WTC11 (cell line): ENCODE data around the gene CCSER1. TPM values are rescaled to one million over a fixed set of nuclear protein-coding genes. Genes with fewer than 3 reads are reported as not detected.

Experiments used
- ATAC-seq: fragments of 200-7000 bp; cut with Tn5 transposase; 2 replicates; pipeline ENCODE4 v1.10.0; 2021; ENCODE audit warnings: mild to moderate bottlenecking, moderate library complexity
- CTCF ChIA-PET: fragments of 300-600 bp; sonication (Branson Sonifier 250); formaldehyde crosslinking; loops from one replicate; lab custom pipeline; 2021; ENCODE audit warnings: antibody characterized with exemption; lab: Charles Lee
- POLR2A ChIA-PET: fragments of 350-600 bp; sonication (Branson Sonifier 250); formaldehyde crosslinking; loops from one replicate; lab custom pipeline; 2021; ENCODE audit warnings: antibody characterized with exemption; lab: Charles Lee
- DNase-seq: peaks from one replicate; pipeline ENCODE4 v3.0.0; 2021; ENCODE audit warnings: low spot score
- H3K27ac Mint-ChIP-seq: 2 replicates; pipeline ENCODE4 v1.8.0; 2021; ENCODE audit warnings: mixed read lengths
- H3K27me3 Mint-ChIP-seq: 2 replicates; pipeline ENCODE4 v1.8.0; 2021; ENCODE audit warnings: low read depth, mild to moderate bottlenecking, moderate library complexity, mixed read lengths
- H3K36me3 Mint-ChIP-seq: 2 replicates; pipeline ENCODE4 v1.8.0; 2021; ENCODE audit warnings: mixed read lengths
- H3K4me1 Mint-ChIP-seq: 2 replicates; pipeline ENCODE4 v1.8.0; 2022; ENCODE audit warnings: mixed read lengths
- H3K4me3 Mint-ChIP-seq: 2 replicates; pipeline ENCODE4 v1.8.0; 2021; ENCODE audit warnings: mild to moderate bottlenecking, moderate library complexity, mixed read lengths
- H3K9me3 Mint-ChIP-seq: 2 replicates; pipeline ENCODE4 v1.8.0; 2021; ENCODE audit warnings: mixed read lengths
- ATF6 ChIP-seq: sonication (generic); formaldehyde crosslinking; IDR thresholded peaks from 2 replicates; pipeline ENCODE4 v1.8.1; 2023; ENCODE audit warnings: mild to moderate bottlenecking, missing genetic modification reagents
- ELF4 ChIP-seq: sonication (generic); formaldehyde crosslinking; IDR thresholded peaks from 2 replicates; pipeline ENCODE4 v1.8.1; 2022; ENCODE audit warnings: low read depth, mild to moderate bottlenecking, moderate library complexity, missing genetic modification reagents
- EMX1 ChIP-seq: fragments of 250-450 bp; sonication (Bioruptor Pico); IDR thresholded peaks from 2 replicates; pipeline ENCODE4 v1.8.0; 2021; ENCODE audit warnings: mild to moderate bottlenecking
- GTF2I ChIP-seq: fragments of 250-450 bp; sonication (Bioruptor Pico); conservative IDR thresholded peaks from 2 replicates; pipeline ENCODE4 v1.4.0; 2021; ENCODE audit warnings: mild to moderate bottlenecking
- HMGA2 ChIP-seq: fragments of 250-450 bp; sonication (Bioruptor Pico); IDR thresholded peaks from 2 replicates; pipeline ENCODE4 v1.4.0; 2021; ENCODE audit warnings: mild to moderate bottlenecking, moderate library complexity
- NFE2L1 ChIP-seq: sonication (generic); formaldehyde crosslinking; IDR thresholded peaks from 2 replicates; pipeline ENCODE4 v1.8.1; 2023; ENCODE audit warnings: missing genetic modification reagents
- NR2C2 ChIP-seq: sonication (generic); formaldehyde crosslinking; IDR thresholded peaks from 2 replicates; pipeline ENCODE4 v1.8.0; 2022; ENCODE audit warnings: mild to moderate bottlenecking, missing genetic modification reagents
- OVOL2 ChIP-seq: fragments of 250-450 bp; sonication (Bioruptor Pico); IDR thresholded peaks from 2 replicates; pipeline ENCODE4 v1.9.0; 2021; ENCODE audit warnings: mild to moderate bottlenecking, borderline replicate concordance
- TEAD4 ChIP-seq: sonication (generic); formaldehyde crosslinking; IDR thresholded peaks from 2 replicates; pipeline ENCODE4 v1.8.0; 2022; ENCODE audit warnings: mild to moderate bottlenecking, missing genetic modification reagents
- USF1 ChIP-seq: sonication (generic); formaldehyde crosslinking; IDR thresholded peaks from 2 replicates; pipeline ENCODE4 v1.8.0; 2022; ENCODE audit warnings: mild to moderate bottlenecking, missing genetic modification reagents
- ZNF121 ChIP-seq: sonication (generic); formaldehyde crosslinking; IDR thresholded peaks from 2 replicates; pipeline ENCODE4 v1.8.0; 2023; ENCODE audit warnings: missing genetic modification reagents
- ZNF263 ChIP-seq: sonication (generic); formaldehyde crosslinking; IDR thresholded peaks from 2 replicates; pipeline ENCODE4 v1.8.1; 2022; ENCODE audit warnings: low read depth, mild to moderate bottlenecking, moderate library complexity, missing genetic modification reagents
- ZNF512 ChIP-seq: sonication (generic); formaldehyde crosslinking; IDR thresholded peaks from 2 replicates; pipeline ENCODE4 v1.8.1; 2022; ENCODE audit warnings: missing genetic modification reagents, borderline replicate concordance
- ZNF532 ChIP-seq: fragments of 250-450 bp; sonication (Bioruptor Pico); IDR thresholded peaks from 2 replicates; pipeline ENCODE4 v1.9.0; 2021; ENCODE audit warnings: mild to moderate bottlenecking, borderline replicate concordance
- total RNA-seq: library from RNA; stranded (reverse); gene quantifications from 3 replicates; pipeline ENCODE4 v1.2.3, GENCODE V29; 2021

The CCSER1 gene
- total RNA-seq, 1 experiment from 2014 or later, result 0.87 TPM

GRCh38 chr4:90198086-90198847 is 71.1 kb downstream of the CCSER1 start:
- H3K4me3 Mint-ChIP-seq, result peak overlapping the region; percentile 4; the same call in 1 of the 2 replicates
- POLR2A ChIA-PET, result no interaction called here
- DNase-seq (no peak), ATAC-seq (peak; percentile 99)
- TF ChIP-seq HMGA2 (CRISPR knock-in tag), result no peak
- no peak for TF ChIP-seq TEAD4 (CRISPR knock-in tag)
- TF ChIP-seq ZNF263, result no peak
- TF ChIP-seq USF1 (CRISPR knock-in tag), result no peak
- TF ChIP-seq ZNF512 (CRISPR knock-in tag), result no peak
- no peak for TF ChIP-seq EMX1
- no peaks in the 10 kb centered on the region for H3K36me3 Mint-ChIP-seq
- CTCF ChIA-PET, result no interaction called here
- H3K9me3 Mint-ChIP-seq, result peaks cover 5% of the 10 kb centered on the region; the same call in 1 of the 2 replicates
- H3K4me1 Mint-ChIP-seq, result peaks cover 58% of the 10 kb centered on the region
- peak overlapping the region; percentile 37; the same call in 1 of the 2 replicates for H3K27ac Mint-ChIP-seq
- H3K27me3 Mint-ChIP-seq, result no peaks in the 10 kb centered on the region

- Mint-ChIP-seq H3K4me3 (no peak overlapping the region), H3K27ac (no peak overlapping the region), H3K9me3 (peaks cover 40% of the 10 kb centered on the region), H3K27me3 (no peaks in the 10 kb centered on the region), H3K4me1 (peaks cover 26% of the 10 kb centered on the region), H3K36me3 (peaks cover 25% of the 10 kb centered on the region)
- TF ChIP-seq USF1 (CRISPR knock-in tag) (no peak), ATF6 (CRISPR knock-in tag) (no peak), ZNF263 (no peak), GTF2I (CRISPR knock-in tag) (no peak), NR2C2 (no peak), NFE2L1 (no peak), ZNF532 (CRISPR knock-in tag) (no peak), ELF4 (CRISPR knock-in tag) (no peak), OVOL2 (CRISPR knock-in tag) (no peak), ZNF121 (CRISPR knock-in tag) (no peak)
- ChIA-PET CTCF (no interaction called here), POLR2A (no interaction called here)
- DNase-seq (no peak), ATAC-seq (peak; percentile 55)
Measured at GRCh38 chr4:90207887-90208454, 80.8 kb downstream of the CCSER1 start.
